ENCODE results near the gene TGFBRAP1.

DNA sequence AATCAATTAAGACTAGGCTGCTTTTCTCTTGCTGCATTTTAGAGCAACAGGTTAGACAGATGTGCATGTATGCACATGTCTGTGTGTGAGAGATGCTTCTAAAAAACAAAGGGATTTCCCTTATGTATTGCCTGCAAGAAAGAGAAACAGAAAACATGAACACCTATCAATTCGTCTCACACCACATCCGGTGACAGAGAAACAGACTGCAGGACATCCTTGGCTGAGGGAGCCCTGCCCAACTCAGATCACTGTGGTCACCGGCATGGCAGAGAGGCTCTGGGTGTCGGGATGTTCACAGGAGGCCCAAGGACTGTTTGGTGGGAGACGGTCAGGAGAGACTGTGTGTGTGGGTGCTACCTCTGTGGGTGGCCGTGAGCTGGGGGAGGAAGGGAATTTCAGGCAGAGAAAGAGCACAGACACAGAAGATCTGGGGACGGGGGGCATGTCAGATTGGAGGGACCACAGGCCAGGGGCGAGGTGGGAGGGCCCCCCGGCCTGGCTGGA, 44.4 kb upstream of the TGFBRAP1 start:
- TF ChIP-seq, protein P1, sequence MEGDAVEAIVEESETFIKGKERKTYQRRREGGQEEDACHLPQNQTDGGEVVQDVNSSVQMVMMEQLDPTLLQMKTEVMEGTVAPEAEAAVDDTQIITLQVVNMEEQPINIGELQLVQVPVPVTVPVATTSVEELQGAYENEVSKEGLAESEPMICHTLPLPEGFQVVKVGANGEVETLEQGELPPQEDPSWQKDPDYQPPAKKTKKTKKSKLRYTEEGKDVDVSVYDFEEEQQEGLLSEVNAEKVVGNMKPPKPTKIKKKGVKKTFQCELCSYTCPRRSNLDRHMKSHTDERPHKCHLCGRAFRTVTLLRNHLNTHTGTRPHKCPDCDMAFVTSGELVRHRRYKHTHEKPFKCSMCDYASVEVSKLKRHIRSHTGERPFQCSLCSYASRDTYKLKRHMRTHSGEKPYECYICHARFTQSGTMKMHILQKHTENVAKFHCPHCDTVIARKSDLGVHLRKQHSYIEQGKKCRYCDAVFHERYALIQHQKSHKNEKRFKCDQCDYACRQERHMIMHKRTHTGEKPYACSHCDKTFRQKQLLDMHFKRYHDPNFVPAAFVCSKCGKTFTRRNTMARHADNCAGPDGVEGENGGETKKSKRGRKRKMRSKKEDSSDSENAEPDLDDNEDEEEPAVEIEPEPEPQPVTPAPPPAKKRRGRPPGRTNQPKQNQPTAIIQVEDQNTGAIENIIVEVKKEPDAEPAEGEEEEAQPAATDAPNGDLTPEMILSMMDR (IDR thresholded peaks at IDR 0.05) = no peak
- no peak for TF ChIP-seq POLR2A (IDR thresholded peaks at IDR 0.05)

All from stomach (tissue), 4 donors.